ENCODE data around the gene SULT1C4.

DNA sequence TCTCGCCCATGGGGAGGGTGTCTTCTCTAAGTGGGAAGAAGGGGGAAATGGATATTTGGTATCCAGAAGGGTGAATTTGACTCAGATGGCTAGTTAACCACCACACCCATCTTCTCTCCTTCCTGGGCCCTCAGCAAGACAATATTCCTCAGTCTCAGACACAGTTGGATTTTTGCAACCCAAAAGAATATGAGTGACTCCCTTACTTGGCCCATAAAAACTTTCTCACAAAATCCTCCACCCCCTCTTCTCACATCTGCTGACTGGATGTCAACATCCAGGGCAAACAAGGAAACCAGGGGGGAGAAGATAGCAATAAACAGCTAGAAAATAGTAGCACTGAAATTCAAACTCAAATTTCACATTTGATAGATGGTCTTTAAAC is 35.9 kb downstream of the SULT1C4 start:
- TF ChIP-seq, protein P1, sequence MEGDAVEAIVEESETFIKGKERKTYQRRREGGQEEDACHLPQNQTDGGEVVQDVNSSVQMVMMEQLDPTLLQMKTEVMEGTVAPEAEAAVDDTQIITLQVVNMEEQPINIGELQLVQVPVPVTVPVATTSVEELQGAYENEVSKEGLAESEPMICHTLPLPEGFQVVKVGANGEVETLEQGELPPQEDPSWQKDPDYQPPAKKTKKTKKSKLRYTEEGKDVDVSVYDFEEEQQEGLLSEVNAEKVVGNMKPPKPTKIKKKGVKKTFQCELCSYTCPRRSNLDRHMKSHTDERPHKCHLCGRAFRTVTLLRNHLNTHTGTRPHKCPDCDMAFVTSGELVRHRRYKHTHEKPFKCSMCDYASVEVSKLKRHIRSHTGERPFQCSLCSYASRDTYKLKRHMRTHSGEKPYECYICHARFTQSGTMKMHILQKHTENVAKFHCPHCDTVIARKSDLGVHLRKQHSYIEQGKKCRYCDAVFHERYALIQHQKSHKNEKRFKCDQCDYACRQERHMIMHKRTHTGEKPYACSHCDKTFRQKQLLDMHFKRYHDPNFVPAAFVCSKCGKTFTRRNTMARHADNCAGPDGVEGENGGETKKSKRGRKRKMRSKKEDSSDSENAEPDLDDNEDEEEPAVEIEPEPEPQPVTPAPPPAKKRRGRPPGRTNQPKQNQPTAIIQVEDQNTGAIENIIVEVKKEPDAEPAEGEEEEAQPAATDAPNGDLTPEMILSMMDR (IDR thresholded peaks at IDR 0.05; ENCODE audit: poor library complexity, severe bottlenecking): no peak
- TF ChIP-seq POLR2AphosphoS5 (IDR thresholded peaks at IDR 0.05) (no peak), RAD21 (conservative IDR thresholded peaks at IDR 0.05) (no peak), REST (IDR thresholded peaks at IDR 0.05; ENCODE audit: borderline replicate concordance) (no peak), EZH2 (IDR thresholded peaks at IDR 0.05; ENCODE audit: borderline replicate concordance, insufficient read depth, low read length, poor library complexity, severe bottlenecking) (no peak), EP300 (conservative IDR thresholded peaks at IDR 0.05; ENCODE audit: poor library complexity, severe bottlenecking) (no peak), MXI1 (conservative IDR thresholded peaks at IDR 0.05; ENCODE audit: poor library complexity, severe bottlenecking) (no peak)

All from neural cell (in vitro differentiated cells).